HG02623 (cell line): Measurements from ENCODE around the gene E4F1.
"Not testable (repeated sequence)": the region's sequence is repeated elsewhere in the genome, so short reads cannot be mapped to it uniquely, and the experiment has no call there.

Experiments used
- ATAC-seq: cut with Tn5 transposase; IDR thresholded peaks from one replicate; pipeline ENCODE4 v1.9.1; 2021; ENCODE audit warnings: moderate library complexity; ENCODE audit not compliant: unreplicated experiment

Gene E4F1

GRCh38 chr16:2243031-2243528 lies 19.7 kb downstream of the E4F1 start:
- ATAC-seq: no peak

GRCh38 chr16:2243781-2244180 lies 20.4 kb downstream of the E4F1 start:
- no peak for ATAC-seq

- ATAC-seq: no peak
These were observed 20.9 kb downstream of the E4F1 start for GRCh38 chr16:2244301-2244700.

GRCh38 chr16:2244926-2245795 lies 21.8 kb downstream of the E4F1 start:
- no peak for ATAC-seq

GRCh38 chr16:2246301-2246885 lies 23.0 kb downstream of the E4F1 start:
- no peak for ATAC-seq

- ATAC-seq: no peak
These were observed 27.4 kb downstream of the E4F1 start for GRCh38 chr16:2250652-2251295.

GRCh38 chr16:2251296-2252111 lies 28.1 kb downstream of the E4F1 start, which contains the start of gene ECI1:
TSS of gene ECI1 (minus strand) at chr16:2251587. CDS start at chr16:2251566, 21 bp downstream.
- ATAC-seq: peak; percentile 82

GRCh38 chr16:2252806-2253148 lies 29.4 kb downstream of the E4F1 start:
- no peak for ATAC-seq

GRCh38 chr16:2253293-2253692 lies 29.9 kb downstream of the E4F1 start:
- ATAC-seq: no peak

- no peak for ATAC-seq
These were observed 33.2 kb downstream of the E4F1 start for GRCh38 chr16:2256531-2257140.

- ATAC-seq: no peak
These were observed 34.3 kb downstream of the E4F1 start for GRCh38 chr16:2257726-2258125.

- ATAC-seq: not testable (repeated sequence)
These were observed 35.1 kb downstream of the E4F1 start for GRCh38 chr16:2258530-2258929.

GRCh38 chr16:2260250-2260649 lies 36.9 kb downstream of the E4F1 start:
- no peak for ATAC-seq

- not testable (repeated sequence) for ATAC-seq
These were observed 39.6 kb downstream of the E4F1 start for GRCh38 chr16:2263026-2263425.

- ATAC-seq: not testable (repeated sequence)
These were observed 43.5 kb downstream of the E4F1 start for GRCh38 chr16:2266887-2267286.

- peak; percentile 43 for ATAC-seq
These were observed 44.1 kb downstream of the E4F1 start for GRCh38 chr16:2267505-2267912.

GRCh38 chr16:2267913-2268666 lies 44.7 kb downstream of the E4F1 start, which contains the start of gene RNPS1:
TSS of gene RNPS1 (minus strand) at chr16:2268126. CDS start at chr16:2264643, 3,483 bp downstream.
- ATAC-seq: peak; percentile 77

- no peak for ATAC-seq
These were observed 46.7 kb downstream of the E4F1 start for GRCh38 chr16:2270070-2270462.

- ATAC-seq: no peak
These were observed 47.4 kb downstream of the E4F1 start for GRCh38 chr16:2270588-2271470.
